Measurements from ENCODE around the gene GALNT10.

GALNT10 gene

DNA sequence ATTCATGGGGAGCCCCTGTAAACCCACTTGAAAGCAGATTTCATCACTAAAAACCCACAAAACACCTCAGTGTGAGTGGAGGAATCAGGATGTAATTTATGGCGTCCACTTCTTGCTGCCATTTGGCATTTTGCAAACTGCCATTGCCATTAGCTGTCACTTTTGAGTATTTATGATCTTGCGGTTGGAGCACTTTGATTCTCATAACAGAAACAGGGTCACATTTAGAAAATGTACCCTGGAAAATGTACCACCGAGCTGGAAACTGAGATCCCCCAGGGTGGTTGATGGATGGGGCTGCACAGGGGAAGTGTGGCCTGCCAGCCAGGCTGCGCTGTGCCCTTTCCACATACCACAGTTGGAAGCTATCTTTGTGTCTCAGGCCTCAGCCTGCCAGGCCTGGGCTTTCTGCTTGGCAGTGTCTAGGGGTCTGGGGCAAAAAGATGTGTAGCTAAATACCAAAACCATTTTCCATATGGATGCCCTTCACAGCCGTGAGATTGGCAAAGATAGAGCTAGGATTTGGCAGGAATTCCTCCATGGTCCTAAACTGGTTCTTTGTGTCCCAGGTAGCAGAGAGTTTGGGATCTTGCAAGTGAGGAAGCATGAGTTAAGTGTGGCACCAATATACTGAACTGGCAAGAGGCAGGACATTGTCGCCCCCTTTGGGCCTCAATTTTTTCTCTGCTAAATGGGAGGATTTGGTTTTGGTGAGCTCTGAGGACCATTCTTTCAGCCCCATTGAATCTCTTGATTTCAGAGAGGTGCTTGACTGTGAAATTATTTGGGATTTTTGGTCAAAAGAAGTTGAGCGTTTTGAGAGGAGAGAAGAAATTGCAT, 46.2 kb downstream of the GALNT10 start:
- DNase-seq: no peak

DNA sequence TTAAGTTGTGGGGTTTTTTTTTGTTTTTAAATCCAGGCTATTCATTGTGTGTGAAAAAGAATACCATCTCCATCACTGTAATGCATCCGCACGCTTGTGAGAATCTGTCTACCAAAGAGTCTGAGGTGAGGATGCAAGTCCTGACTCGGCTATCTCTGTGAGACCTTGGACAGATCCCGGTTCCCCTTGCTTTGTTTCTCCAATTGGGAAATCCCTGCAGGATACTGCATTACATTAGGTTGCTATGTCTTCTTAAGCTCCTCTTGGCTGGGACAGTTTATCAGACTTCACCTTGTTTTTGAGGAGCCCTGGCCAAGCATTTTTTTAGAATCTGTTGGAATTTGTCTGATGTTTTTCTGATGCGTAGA, 46.8 kb downstream of the GALNT10 start:
- DNase-seq: no peak

DNA sequence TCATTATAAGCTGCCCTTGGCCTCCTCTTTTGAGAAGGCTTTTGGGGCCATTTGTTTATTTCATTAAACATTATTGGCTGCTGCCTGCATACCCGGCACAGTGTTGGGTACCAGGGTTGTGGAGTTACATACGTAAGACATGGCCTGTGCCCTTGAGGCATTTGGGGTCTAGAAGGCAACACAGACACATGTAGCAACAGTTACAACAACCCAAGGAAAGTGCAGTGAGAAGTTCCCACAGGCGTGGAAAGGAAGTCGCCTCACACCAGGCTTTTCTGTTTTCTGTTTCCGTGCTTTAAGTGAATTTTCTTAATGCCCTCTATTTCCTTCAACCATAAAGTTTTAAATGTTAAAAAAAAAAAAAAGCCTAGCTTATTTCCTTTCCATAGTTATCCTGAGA, 47.4 kb downstream of the GALNT10 start:
- no peak for DNase-seq

DNA sequence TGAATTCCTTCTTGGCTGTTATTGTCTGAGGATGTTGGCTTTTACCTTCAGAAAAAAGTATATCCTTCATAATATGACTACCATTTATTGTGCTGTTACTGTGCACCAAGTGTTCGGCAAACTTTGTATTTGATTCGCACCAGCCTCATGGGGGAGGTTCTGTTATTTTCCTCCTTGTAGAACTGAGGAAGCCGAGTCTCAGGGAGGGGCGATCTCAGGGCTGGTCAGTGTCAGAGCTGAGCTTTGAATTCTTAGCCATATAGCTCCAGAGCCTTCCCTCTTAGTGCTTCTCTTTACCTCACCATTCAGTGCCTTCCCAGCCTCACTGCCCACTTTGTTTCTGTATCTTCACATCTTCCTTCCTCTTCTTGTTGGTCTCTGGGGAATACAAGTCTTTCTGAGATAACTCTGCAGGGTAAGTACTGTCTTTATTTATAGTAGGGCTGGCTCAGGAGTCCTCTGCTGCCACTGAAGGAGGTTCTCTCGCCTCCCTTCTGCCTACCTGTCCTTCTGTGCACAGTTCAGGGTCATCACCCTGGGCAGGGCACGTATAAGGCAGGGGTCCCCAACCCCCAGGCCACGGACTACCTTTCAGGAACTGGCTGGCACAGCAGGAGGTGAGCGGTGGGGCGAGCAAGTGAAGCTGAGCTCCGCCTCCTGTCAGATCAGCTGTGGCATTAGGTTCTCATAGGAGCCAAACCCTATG, 48.4 kb downstream of the GALNT10 start:
- no peak for DNase-seq

DNA sequence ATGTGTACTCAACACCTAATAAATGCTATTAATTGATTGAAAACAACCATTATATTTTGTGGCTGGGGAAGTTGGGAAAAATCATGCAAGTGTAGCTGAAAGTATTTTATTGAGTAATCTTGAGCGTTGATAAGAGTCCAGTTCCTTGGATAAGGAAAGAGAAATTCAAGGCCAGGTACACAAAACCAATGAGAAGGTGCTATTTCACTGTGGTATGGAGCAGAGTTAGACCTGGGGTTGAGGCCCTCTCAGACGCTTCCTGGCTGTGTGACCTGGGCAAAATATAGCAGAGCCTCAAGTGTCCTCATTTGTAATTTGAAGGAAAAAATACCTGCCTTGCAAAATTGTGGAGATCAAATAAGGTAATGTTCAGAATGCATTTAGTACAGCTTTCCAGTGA, 50.1 kb downstream of the GALNT10 start:
- no peak for DNase-seq

DNA sequence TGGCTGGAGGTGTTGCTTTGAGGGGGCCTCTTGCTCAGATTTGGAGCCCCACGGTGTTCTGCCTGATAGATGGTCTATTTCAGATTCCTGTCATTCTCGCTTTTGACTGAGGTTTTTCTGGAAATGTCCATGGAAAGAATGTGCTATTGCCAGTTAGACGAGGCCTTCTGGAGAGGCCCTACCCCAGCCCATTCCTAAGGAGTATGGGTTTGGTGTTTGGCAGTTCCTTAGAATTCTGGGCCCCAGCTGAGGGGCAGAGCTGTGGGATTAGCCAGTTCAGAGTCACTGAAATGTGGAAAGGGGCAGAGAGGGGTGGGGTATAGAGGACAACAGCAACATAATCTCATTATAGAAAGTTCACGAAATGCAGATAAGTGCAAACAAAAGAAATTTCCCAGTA, 50.5 kb downstream of the GALNT10 start:
- DNase-seq: no peak

DNA sequence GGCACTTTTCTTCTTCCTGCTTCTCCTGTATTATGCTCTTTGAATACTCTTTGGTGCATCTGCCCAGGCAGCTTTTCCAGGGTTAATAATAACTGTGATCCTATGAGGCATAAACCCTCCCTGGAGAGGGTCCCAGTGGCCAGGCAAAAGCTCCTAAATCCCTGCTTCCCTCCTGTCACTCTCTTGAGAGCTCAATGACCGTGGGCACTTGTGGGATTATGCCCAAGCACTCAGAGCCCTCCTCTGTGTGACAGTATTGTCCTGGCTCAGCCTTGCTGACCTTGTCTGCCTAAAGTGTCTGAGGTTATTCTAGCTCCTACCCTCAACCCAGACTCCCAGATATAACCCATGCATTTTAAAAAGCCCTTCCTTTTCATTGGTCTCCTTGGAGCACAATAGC, 51.9 kb downstream of the GALNT10 start:
- no peak for DNase-seq

DNA sequence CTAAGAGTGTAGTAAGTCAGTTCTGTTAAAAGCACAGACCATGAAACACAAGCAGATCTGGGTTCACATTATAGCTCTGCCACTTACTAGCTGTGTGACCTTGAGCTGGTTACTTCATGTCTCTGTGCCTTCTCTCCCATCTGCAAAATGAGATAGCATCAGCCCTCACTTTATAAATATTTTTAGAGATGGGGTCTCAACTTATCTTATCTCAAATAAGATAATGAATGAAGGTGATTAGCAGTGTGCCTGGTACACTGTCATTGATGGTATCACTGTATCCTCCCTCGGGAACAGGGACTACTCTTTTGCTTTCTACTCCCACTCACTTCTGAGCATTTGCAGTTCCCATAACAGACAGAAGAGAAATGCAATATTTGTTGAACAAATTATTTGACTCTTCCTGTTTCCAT, 52.4 kb downstream of the GALNT10 start:
- no peak for DNase-seq

DNA sequence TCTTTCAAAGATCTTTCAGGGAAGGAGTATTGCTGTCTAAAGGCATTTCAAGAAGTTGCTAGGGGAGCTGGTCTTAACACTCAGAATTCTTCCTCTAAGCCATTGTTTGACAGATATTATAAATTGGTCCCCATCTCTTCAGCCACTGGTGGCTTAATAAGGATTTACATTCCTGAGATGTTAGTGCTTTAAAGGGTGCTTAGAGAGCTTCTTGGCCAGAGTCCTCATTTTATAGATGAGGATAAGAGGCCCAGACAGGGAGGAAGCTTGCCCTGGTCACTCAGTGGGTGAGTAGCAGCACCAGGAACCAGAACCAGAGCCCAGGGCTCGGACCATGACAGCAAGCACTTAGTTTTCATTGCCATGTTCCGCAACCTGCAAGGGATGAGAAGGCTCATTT, 53.2 kb downstream of the GALNT10 start:
- DNase-seq: no peak

DNA sequence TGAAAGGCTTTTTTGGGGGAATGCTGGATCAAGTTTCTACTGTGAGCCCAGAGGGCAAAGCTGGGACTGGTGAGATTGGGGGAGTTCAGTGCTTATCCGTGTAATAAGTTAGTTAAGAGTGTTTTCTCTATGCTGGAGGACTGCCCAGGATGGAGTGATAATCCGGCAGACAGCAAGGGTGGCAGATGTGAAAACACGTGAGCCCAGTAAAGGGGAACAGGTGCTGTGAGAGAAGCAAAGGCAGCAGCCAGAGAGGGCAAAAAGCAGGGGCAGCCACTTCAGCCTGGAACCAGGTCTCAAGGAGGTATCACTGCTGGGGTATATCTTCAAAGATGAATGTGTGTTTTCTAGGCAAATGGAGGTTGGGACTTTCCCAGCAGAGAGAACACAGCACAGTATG, 53.9 kb downstream of the GALNT10 start:
- no peak for DNase-seq

DNA sequence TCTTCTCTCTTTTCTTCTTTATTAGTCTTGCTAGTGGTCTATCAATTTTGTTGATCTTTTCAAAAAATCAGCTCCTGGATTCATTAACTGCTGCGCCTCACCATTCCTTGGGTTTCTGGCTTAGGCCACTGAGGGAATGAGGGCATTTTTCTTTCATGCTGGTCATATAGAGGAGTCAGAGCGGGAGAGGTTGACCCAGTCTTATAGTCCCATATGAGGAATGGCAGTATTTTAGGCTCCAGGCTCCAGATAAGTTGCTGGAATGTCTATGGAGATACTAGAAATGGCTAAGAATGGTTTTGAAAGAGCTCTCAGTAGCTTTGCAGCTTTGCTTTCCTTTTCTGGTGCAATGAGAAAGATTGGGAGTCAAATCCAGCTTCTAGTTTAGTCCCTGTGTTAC, 58.2 kb downstream of the GALNT10 start:
- no peak for DNase-seq

DNA sequence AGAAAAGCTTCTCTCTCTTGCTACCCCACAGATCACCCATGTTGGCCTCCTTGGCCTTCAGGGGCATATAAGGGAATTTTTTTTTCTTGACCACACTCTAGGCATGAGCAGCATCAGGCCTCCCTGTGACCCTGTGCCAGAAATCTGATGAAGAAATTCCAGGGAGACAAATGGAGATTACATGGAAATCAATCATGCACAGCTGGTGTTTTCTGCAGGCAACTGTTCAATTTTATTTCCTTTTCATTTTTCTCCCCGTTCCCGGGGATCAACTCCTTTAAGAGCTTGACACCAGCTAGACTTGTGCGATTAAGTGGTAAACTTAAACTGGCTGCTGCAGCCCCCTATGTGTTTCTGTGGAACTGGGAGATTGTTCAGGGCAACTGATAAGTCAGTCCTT, 59.3 kb downstream of the GALNT10 start:
- DNase-seq: no peak

DNA sequence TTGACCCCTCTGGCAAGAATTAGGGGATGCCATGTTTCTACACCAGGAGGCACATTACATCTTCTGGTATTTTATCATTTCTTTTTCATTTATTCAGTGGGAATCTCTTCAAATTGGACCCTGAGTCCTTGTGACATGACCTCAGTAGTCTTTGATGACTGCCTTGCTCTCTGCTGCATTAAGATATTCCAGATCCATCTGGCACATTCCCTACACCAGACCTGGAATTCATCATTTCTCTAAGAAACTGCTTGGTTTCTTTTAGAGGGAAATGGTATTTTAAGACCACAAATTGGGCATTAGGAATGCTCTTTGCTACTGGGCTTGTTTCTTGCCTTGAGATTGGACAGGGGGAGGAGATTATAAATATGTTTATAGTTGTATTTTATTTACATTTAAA, 61.0 kb downstream of the GALNT10 start:
- no peak for DNase-seq

DNA sequence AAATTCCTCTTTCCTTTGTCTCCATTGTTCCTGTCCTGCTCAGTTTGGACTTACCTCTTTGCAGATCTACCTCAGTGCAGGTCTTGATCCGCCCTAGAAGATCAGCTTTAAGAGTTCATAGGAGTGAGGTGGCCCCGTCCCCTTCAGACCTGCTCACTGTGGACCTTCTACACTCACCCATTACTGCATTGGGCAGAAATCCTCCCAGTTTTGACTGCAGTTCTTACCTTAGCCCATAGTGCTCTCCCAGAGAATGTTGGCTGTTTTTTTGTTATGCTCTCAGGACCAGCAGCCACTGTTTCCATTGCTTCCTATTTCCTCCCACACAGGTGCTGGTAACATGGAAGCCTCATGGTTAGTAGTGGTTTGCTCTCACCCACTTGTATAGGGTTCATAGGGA, 63.3 kb downstream of the GALNT10 start:
- DNase-seq: no peak

DNA sequence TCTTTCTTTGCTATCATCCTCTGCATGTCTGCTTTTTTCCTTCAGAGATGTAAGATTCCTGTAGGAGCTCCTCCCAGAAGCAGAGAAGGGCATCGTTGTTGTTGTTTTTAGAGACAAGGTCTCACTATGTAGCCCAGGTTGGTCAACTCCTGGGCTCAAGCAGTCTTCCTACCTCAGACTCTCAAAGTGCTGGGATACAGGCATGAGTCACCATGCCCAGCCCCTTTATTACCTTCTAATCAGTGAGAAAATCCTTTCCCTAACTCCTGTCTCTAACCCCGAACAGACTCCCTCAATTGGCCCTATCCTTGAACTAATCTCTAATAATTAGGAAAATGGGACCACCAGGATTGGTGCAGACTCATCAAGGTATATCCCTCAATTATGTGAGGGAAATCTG, 64.4 kb downstream of the GALNT10 start:
- DNase-seq: no peak

DNA sequence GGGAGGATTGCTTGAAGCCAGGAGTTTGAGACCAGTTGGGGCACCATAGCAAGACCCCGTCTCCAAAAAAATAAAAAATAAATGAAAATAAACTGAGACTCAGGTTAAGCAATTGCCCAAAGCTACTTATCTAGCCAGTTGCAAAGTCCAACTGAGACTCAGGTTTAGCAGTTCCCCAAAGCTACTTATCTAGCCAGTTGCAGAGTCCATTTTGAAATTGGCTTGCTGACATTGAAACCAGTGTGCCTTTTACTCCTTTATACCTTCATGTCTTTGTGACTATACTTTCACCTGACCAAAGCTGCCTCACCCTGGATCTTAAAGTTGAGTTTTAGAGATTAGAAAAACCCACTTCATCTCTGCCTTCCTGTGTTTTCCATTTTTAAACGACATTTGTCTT, 66.5 kb downstream of the GALNT10 start:
- no peak for DNase-seq

DNA sequence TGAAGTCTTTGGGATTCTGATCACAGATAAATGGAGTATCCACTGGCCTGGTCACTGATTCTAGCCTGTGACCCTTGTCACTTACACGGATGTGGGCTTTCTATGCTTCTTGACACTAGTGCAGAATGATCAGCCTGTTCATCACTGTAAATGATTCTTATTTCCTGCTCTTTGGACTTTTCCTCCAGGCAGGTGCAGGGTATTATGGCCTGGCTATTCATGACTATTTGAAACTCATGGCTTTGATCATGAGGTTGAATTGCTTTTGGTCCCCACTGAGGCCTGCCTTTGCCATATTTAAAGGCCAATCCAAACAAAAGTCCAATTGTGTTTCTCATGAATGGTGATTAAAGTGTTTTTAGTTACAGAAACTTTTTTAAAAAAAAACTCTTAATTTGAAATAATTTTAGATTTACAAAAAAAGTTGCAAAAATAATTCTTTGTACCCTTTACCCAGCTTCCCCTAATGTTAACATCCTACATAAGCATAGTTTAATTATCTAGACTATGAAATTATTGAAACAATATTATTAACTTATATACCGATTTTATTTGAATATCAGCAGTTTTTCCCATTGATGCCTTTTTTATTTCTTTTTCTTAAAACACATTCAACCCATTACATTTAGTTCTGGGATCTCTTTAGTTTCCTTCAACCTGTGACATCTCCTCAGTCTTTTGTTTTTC, 68.1 kb downstream of the GALNT10 start:
- no peak for DNase-seq

DNA sequence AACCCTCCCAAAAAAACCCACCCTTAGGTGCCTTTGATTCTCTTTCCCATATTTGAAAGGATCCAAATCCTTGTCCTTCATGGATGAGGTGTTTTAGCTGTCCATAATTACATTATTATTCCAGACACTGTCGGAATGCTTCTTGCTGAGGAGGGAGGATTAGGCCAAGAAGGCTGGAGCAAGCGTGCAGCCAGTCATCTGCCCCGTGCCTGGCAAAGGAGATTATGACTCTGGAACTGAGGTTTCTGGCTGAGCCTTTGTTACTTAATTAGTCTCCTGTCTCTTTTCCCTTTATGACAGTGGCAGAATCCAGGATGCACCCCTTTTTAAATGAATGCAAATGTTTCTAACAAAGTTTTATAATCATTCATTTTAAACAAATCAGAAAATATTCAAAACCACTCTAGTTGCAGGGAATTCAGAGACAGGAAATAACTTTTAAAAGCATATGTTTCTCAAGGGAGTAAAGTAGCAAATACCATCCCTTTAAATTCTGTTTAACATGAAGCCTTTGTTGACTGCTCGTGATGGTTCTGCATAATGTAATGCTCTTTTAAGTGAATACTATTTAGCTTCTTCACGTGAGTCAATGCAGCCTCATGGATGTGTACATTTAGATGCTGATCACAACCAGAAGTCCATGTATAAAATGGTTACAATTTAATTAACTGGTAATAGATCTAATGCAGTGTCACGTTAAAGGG, 69.8 kb downstream of the GALNT10 start:
- DNase-seq: no peak

DNA sequence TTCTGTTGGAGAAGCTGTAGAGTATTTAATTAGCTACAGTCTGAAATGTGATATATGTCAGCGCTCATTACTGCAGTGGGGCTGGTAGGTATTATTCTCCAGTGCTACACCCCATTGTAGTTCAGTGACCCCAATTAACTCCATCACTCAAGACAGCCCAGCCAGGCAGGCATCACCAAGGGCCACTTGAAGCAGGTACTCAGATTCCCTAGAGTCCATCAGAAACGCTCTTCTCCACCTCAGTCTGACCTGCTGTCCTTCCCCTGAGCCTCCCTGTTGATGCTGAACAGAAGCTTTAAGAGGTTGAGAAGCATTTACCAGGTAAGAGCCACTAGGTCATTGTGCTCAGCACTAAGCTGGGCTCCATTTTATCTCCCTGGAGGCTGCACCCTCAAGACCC, 71.8 kb downstream of the GALNT10 start:
- no peak for DNase-seq

DNA sequence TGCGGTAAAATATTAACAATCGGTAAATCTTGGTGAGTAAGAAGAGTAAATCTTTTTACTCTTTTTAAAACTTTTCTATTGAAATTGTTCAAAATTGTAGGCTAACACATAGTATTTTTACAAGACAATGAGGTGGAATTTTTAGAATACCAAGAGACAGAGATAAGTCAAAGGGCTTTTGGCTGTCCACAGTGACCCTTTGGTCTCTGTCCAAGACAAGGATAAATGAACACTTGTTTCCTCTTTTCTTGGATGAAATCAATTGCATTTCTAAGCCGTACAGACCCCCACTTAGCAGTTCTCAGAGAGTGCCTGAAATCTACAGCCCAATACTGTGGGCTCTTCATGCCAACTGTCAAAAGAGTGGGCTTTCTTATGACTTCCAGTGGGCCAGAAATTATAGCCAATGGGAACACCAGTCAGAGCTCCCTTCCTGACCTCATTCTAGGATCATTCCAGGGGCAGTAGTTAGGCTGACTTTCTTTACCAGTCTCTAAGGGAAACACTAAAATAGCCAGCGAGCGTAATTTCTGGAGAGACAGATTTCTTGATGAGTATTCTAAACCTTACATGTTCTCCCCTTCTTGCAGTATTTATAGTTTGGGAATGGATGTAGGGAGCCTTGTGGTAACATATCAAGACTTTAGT, 74.1 kb downstream of the GALNT10 start:
- DNase-seq: no peak

DNA sequence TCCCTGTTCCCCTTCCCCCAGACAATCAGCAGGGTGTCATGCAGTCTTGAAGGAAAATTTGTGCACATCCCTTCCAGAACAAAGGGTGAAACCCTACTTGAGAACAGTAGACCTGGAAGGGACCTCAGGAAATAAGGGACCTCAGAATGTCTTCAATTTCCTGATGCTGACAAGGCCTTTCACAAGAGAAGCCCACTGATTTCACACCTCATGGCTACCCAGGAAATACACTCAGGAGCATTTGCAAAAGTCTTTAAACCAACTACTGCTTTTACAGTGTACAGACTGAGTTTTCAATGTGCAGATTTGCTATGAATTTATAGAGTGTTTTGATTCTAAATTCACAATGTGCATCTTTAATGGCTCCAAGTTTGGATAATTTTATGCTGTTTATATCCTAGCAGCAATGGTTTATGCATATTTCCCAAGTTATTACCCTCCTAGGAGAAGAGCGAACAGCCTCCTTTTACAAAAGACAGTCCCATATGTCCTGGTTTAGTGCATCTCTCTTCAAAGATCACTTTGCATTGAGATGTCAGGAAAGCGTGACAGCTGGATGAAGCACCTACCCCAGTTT, 74.8 kb downstream of the GALNT10 start:
- no peak for DNase-seq

DNA sequence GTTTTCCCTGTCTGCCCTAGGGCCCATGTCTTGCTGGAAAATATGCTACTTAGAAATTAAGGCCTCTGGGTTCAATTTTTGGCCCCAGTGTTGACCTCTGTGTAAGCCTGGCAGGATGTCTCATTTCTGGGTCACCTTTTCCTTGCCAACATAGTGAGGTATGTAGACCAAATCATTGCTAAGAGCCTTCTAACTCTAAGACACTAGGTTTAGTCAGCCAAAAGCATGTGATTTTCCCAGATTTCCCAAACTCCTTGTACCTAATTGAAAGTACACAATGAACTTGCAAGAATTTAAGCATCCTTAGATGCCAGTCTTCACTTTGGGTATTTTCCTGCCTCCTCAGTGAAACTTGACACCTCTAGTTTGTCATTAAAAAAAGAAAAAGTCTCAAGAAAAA, 77.0 kb downstream of the GALNT10 start:
- DNase-seq: no peak

DNA sequence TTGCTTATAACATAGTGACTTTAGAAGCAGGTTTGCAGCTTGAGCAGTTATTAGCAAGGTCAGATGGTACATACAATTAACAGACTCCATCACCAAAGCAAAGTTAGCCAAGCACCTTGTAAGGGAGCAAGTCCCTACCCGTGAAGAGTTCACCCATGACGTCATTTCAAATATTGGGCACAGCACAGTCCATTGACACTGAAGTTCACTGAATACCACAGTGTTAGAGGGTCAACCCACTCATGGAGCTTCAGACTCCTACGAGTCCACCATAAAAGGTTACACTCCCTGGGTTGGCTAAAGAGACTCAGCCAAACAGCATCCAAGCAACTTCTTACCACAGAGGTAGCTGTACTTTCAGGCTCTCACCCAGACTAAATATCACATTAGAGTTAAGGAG, 77.5 kb downstream of the GALNT10 start:
- DNase-seq: no peak

All from SIG-M5 (cell line).